ENCODE data around the gene MGA. TPM values are rescaled to one million over a fixed set of nuclear protein-coding genes. Genes with fewer than 3 reads are reported as not detected.

The MGA gene
- total and polyA plus RNA-seq, 2 experiments from 2014 or later: 42.6 to 58.9 TPM

- Mint-ChIP-seq H3K4me1 (no peaks in the 10 kb centered on the region), H3K27ac (no peak overlapping the region), H3K9me3 (no peaks in the 10 kb centered on the region), H3K27me3 (ENCODE audit: insufficient read depth, low read depth, poor library complexity) (peaks cover 4% of the 10 kb centered on the region), H3K36me3 (ENCODE audit: low read depth) (peaks cover 40% of the 10 kb centered on the region), H3K4me3 (no peak overlapping the region)
- Histone ChIP-seq H3K4me3 (no peak overlapping the region), H2AFZ (no peak overlapping the region), H3K9me2 (ENCODE audit: insufficient read depth) (no peaks in the 10 kb centered on the region), H3K36me3 (ENCODE audit: insufficient read depth) (peaks cover 8% of the 10 kb centered on the region; the same call in 1 of the 2 replicates), H3K79me2 (replicated peaks; ENCODE audit: insufficient read depth) (peaks cover 5% of the 10 kb centered on the region; the same call in 1 of the 2 replicates), H3F3A (replicated peaks; ENCODE audit: low read depth) (no peaks in the 10 kb centered on the region), H3K4me2 (no peak overlapping the region), H3K27me3 (ENCODE audit: insufficient read depth) (no peaks in the 10 kb centered on the region), H4K20me1 (replicated peaks; ENCODE audit: insufficient read depth) (0 out of 2 replicates have a peak, but pooled peaks cover 4% of the 10 kb centered on the region), H3K27ac (ENCODE audit: low read depth) (no peak overlapping the region), H3K4me1 (ENCODE audit: insufficient read depth) (no peaks in the 10 kb centered on the region)
- TF ChIP-seq JUNB (IDR thresholded peaks at IDR 0.05; ENCODE audit: unreplicated experiment): no peak
- TF ChIP-seq ZNF331 (CRISPR knock-in tag; IDR thresholded peaks at IDR 0.05; ENCODE audit: low read depth): no peak
- no peak for TF ChIP-seq ZNF114 (CRISPR knock-in tag; IDR thresholded peaks at IDR 0.05)
- no peak for TF ChIP-seq POLR2AphosphoS5 (IDR thresholded peaks at IDR 0.05; ENCODE audit: low read depth)
- TF ChIP-seq ZNF462 (CRISPR knock-in tag; IDR thresholded peaks at IDR 0.05): no peak
- no peak for TF ChIP-seq CTCF (conservative IDR thresholded peaks at IDR 0.05; ENCODE audit: low read depth in 2 of 2)
- no peak for TF ChIP-seq ETS1 (IDR thresholded peaks at IDR 0.05)
- no peak for TF ChIP-seq CREB1 (CRISPR knock-in tag; IDR thresholded peaks at IDR 0.05; ENCODE audit: low read depth)
- TF ChIP-seq NANOG (IDR thresholded peaks at IDR 0.05; ENCODE audit: borderline replicate concordance): no peak
- no peak for TF ChIP-seq EZH2 (IDR thresholded peaks at IDR 0.05; ENCODE audit: low read depth, unreplicated experiment)
- no peak for TF ChIP-seq EZH2phosphoT487 (IDR thresholded peaks at IDR 0.05; ENCODE audit: unreplicated experiment)
- no peak for TF ChIP-seq STAT1 (IDR thresholded peaks at IDR 0.05; ENCODE audit: unreplicated experiment)
- no peak for TF ChIP-seq REST (IDR thresholded peaks at IDR 0.05; ENCODE audit: unreplicated experiment)
- ATAC-seq (no peak), DNase-seq (ENCODE audit: low spot score) (no peak)
These were observed 52.8 kb downstream of the MGA start for GRCh38 chr15:41713047-41713446.
